ENCODE results near the gene MCTP2. TPM values are rescaled to one million over a fixed set of nuclear protein-coding genes. Genes with fewer than 3 reads are reported as not detected.

The MCTP2 gene
- total RNA-seq, 1 donor from 2014 or later, result 12.8 TPM

DNA sequence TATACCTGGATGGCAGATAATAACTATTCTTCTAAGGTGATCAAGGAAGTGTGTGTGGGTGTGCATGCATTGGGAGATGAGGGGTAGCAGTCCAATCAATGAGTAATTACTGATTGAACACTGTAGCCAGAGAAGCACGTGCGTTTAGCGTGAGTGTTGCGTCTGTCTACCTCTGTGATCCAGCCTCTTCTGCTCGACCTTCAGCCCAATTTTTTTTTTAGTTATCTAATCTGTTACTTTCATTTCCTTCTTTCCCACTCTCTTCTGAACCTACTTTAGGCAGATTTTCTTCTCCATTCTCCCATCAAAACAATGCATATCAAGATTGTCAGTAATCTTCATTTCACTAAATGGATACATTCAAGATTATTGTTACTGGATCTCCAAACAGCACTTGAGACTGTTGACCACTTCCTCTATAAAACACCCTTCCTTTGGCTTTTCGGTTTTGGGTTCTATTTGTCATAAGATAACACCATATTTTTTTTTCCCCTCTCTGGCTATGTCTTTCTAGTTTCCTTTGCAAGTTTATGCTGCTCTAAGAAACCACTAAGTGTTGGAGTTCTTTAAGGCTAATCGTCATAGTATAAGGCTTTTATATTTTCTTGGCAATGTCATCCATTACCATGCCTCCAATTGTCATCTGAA is 41.0 kb downstream of the MCTP2 start:
- H3K4me1 Mint-ChIP-seq, result no peaks in the 10 kb centered on the region
- H3K27me3 Mint-ChIP-seq (ENCODE audit: low read depth), result no peaks in the 10 kb centered on the region
- H3K4me3 Mint-ChIP-seq, result no peak overlapping the region
- TF ChIP-seq, protein P1, sequence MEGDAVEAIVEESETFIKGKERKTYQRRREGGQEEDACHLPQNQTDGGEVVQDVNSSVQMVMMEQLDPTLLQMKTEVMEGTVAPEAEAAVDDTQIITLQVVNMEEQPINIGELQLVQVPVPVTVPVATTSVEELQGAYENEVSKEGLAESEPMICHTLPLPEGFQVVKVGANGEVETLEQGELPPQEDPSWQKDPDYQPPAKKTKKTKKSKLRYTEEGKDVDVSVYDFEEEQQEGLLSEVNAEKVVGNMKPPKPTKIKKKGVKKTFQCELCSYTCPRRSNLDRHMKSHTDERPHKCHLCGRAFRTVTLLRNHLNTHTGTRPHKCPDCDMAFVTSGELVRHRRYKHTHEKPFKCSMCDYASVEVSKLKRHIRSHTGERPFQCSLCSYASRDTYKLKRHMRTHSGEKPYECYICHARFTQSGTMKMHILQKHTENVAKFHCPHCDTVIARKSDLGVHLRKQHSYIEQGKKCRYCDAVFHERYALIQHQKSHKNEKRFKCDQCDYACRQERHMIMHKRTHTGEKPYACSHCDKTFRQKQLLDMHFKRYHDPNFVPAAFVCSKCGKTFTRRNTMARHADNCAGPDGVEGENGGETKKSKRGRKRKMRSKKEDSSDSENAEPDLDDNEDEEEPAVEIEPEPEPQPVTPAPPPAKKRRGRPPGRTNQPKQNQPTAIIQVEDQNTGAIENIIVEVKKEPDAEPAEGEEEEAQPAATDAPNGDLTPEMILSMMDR (IDR thresholded peaks at IDR 0.05; ENCODE audit: unreplicated experiment), result no peak
- H3K27ac Mint-ChIP-seq, result no peak overlapping the region
- no peaks in the 10 kb centered on the region for H3K36me3 Mint-ChIP-seq
- DNase-seq (ENCODE audit: low spot score in 2 of 2, unreplicated experiment in 2 of 2), result no peak
- peaks cover 3% of the 10 kb centered on the region for H3K9me3 Mint-ChIP-seq

DNA sequence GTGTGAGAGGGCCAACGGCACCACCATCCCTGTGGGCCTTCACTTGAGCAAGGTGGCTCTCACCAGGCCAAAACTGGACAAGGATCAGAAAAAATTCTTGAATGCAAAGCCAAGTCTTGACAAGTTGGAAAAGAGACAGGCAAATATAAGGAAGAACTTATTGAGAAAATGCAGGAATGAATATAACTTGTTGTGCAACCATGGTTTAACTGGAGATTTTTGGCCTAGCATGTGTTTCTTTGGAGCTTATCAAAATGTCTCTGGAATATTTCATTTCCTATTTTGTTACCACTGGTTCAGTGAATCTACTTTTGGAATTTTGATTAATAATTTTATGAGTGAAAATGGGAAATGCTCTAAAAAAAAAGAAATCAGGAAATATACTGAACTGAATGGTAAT is 42.5 kb downstream of the MCTP2 start:
- H3K4me3 Mint-ChIP-seq, result no peak overlapping the region
- peaks cover 3% of the 10 kb centered on the region for H3K9me3 Mint-ChIP-seq
- no peaks in the 10 kb centered on the region for H3K36me3 Mint-ChIP-seq
- H3K27me3 Mint-ChIP-seq (ENCODE audit: low read depth), result no peaks in the 10 kb centered on the region
- H3K4me1 Mint-ChIP-seq, result no peaks in the 10 kb centered on the region
- DNase-seq (ENCODE audit: low spot score in 2 of 2, unreplicated experiment in 2 of 2), result no peak
- no peak overlapping the region for H3K27ac Mint-ChIP-seq
- TF ChIP-seq, protein P1 (IDR thresholded peaks at IDR 0.05; ENCODE audit: unreplicated experiment), result no peak

DNA sequence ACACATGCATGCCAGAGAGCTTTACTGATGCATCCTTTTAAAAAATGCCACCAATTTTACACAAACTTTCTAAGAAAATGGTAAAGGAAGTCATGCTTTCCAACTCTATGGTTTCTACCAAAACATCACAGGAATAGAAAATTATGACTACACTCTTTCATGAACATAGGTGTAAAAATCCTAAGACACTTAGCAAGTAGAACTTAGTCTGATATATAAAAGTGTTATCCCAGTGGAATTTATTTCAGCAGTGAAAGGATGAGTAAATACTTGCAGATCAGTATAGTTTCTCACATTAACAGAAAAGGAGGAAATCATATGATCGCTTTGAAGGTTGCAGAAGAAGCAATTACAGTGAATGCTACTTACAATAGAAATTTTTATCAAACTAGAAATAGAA is 43.4 kb downstream of the MCTP2 start:
- Mint-ChIP-seq H3K9me3 (peaks cover 3% of the 10 kb centered on the region), H3K4me3 (no peak overlapping the region), H3K27me3 (ENCODE audit: low read depth) (no peaks in the 10 kb centered on the region), H3K27ac (no peak overlapping the region), H3K4me1 (no peaks in the 10 kb centered on the region), H3K36me3 (no peaks in the 10 kb centered on the region)
- DNase-seq (ENCODE audit: low spot score in 2 of 2, unreplicated experiment in 2 of 2), result no peak
- TF ChIP-seq, protein P1 (IDR thresholded peaks at IDR 0.05; ENCODE audit: unreplicated experiment), result no peak

DNA sequence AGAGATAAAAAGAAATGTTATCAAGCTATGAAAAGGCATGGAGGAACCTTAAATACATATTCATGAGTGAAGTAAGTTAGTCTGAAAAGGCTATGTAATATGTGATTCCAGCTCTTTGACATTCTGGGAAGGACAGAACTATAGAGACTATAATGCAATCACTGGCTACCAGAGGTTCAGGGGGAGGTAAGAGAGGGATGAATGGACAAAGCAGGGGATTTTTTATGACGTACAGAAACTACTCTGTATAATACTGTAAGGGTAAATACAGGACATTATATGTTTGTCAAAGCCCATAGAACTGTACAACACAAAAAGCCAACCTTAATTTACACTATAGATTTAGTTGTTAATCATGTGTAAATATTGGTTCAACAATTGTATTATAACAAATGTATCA is 46.1 kb downstream of the MCTP2 start:
- TF ChIP-seq, protein P1 (IDR thresholded peaks at IDR 0.05; ENCODE audit: unreplicated experiment), result no peak
- H3K9me3 Mint-ChIP-seq, result peaks cover 25% of the 10 kb centered on the region
- H3K4me1 Mint-ChIP-seq, result peaks cover 4% of the 10 kb centered on the region
- H3K27me3 Mint-ChIP-seq (ENCODE audit: low read depth), result no peaks in the 10 kb centered on the region
- peaks cover 1% of the 10 kb centered on the region for H3K36me3 Mint-ChIP-seq
- no peak for DNase-seq (ENCODE audit: low spot score in 2 of 2, unreplicated experiment in 2 of 2)
- no peak overlapping the region for H3K27ac Mint-ChIP-seq
- no peak overlapping the region for H3K4me3 Mint-ChIP-seq

DNA sequence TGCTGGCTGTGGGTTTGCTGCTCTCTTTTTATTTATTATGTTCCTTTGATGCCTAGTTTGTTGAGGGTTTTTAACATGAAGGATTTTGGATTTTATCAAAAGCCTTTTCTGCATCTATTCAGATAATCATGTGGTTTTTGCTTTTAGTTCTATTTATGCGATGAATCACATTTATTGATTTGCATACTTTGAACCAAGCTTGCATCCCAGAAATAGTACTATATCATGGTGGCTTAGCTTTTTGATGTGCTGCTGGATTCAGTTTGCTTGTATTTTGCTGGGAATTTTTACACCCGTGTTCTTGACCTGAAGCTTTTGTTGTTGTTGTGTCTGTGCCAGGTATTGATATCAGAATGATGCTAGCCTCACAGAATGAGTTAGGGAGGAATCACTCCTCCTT is 48.4 kb downstream of the MCTP2 start:
- H3K36me3 Mint-ChIP-seq, result peaks cover 1% of the 10 kb centered on the region
- no peak overlapping the region for H3K4me3 Mint-ChIP-seq
- no peak overlapping the region for H3K27ac Mint-ChIP-seq
- TF ChIP-seq, protein P1 (IDR thresholded peaks at IDR 0.05; ENCODE audit: unreplicated experiment), result no peak
- no peaks in the 10 kb centered on the region for H3K27me3 Mint-ChIP-seq (ENCODE audit: low read depth)
- DNase-seq (ENCODE audit: low spot score in 2 of 2, unreplicated experiment in 2 of 2), result no peak
- H3K9me3 Mint-ChIP-seq, result peaks cover 23% of the 10 kb centered on the region
- H3K4me1 Mint-ChIP-seq, result peaks cover 4% of the 10 kb centered on the region

DNA sequence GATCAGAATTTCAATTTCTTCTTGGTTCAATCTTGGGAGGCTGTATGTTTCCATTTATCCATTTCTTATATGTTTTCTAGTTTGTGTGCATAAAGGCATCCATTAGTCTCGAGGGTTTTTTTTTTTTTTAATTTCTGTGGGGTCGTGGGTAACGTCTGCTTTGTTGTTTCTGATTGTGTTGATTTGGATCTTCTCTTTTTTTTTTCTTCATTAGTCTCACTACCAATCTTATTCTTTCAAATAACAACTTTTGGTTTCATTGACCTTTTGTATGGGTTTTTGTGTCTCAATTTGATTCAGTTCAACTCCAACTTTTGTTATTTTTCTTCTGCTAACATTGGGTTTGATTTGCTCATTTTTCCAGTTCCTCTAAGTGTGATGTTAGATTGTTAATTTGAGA is 48.9 kb downstream of the MCTP2 start:
- H3K4me3 Mint-ChIP-seq, result no peak overlapping the region
- no peak overlapping the region for H3K27ac Mint-ChIP-seq
- TF ChIP-seq, protein P1 (IDR thresholded peaks at IDR 0.05; ENCODE audit: unreplicated experiment), result no peak
- no peaks in the 10 kb centered on the region for H3K27me3 Mint-ChIP-seq (ENCODE audit: low read depth)
- H3K36me3 Mint-ChIP-seq, result peaks cover 1% of the 10 kb centered on the region
- DNase-seq (ENCODE audit: low spot score in 2 of 2, unreplicated experiment in 2 of 2), result no peak
- peaks cover 4% of the 10 kb centered on the region for H3K4me1 Mint-ChIP-seq
- peaks cover 22% of the 10 kb centered on the region for H3K9me3 Mint-ChIP-seq

Measured in mesothelial cell of epicardium (in vitro differentiated cells).